ENCODE measurements around the gene ADORA2B.

ADORA2B gene

GRCh38 chr17:15966183-15966878 lies 21.4 kb downstream of the ADORA2B start:
- Histone ChIP-seq H3K9ac (ENCODE audit: low read length) (no peak overlapping the region), H3K4me1 (ENCODE audit: control insufficient read depth, insufficient read depth, low read length) (no peaks in the 10 kb centered on the region), H3K27me3 (ENCODE audit: control insufficient read depth, insufficient read depth, low read length) (no peaks in the 10 kb centered on the region), H3K27ac (ENCODE audit: low read depth, low read length) (no peak overlapping the region), H3K4me3 (ENCODE audit: low read length) (peak overlapping the region; percentile 3), H3K36me3 (ENCODE audit: control insufficient read depth, insufficient read depth, low read length) (no peaks in the 10 kb centered on the region)

GRCh38 chr17:15966879-15967248 lies 21.9 kb downstream of the ADORA2B start:
- H3K36me3 ChIP-seq (ENCODE audit: control insufficient read depth, insufficient read depth, low read length) = no peaks in the 10 kb centered on the region
- no peaks in the 10 kb centered on the region for H3K4me1 ChIP-seq (ENCODE audit: control insufficient read depth, insufficient read depth, low read length)
- no peaks in the 10 kb centered on the region for H3K27me3 ChIP-seq (ENCODE audit: control insufficient read depth, insufficient read depth, low read length)
- no peak overlapping the region for H3K9ac ChIP-seq (ENCODE audit: low read length)
- H3K27ac ChIP-seq (ENCODE audit: low read depth, low read length) = no peak overlapping the region
- peak overlapping the region; percentile 3 for H3K4me3 ChIP-seq (ENCODE audit: low read length)

- no peak overlapping the region for H3K27ac ChIP-seq (ENCODE audit: low read depth, low read length)
- no peak overlapping the region for H3K9ac ChIP-seq (ENCODE audit: low read length)
- no peaks in the 10 kb centered on the region for H3K4me1 ChIP-seq (ENCODE audit: control insufficient read depth, insufficient read depth, low read length)
- no peak overlapping the region for H3K4me3 ChIP-seq (ENCODE audit: low read length)
- no peaks in the 10 kb centered on the region for H3K36me3 ChIP-seq (ENCODE audit: control insufficient read depth, insufficient read depth, low read length)
- H3K27me3 ChIP-seq (ENCODE audit: control insufficient read depth, insufficient read depth, low read length) = no peaks in the 10 kb centered on the region
These were observed 22.9 kb downstream of the ADORA2B start for GRCh38 chr17:15967706-15968399.

- no peak overlapping the region for H3K9ac ChIP-seq (ENCODE audit: low read length)
- H3K4me1 ChIP-seq (ENCODE audit: control insufficient read depth, insufficient read depth, low read length) = no peaks in the 10 kb centered on the region
- H3K36me3 ChIP-seq (ENCODE audit: control insufficient read depth, insufficient read depth, low read length) = no peaks in the 10 kb centered on the region
- H3K4me3 ChIP-seq (ENCODE audit: low read length) = no peak overlapping the region
- no peaks in the 10 kb centered on the region for H3K27me3 ChIP-seq (ENCODE audit: control insufficient read depth, insufficient read depth, low read length)
- no peak overlapping the region for H3K27ac ChIP-seq (ENCODE audit: low read depth, low read length)
These were observed 24.5 kb downstream of the ADORA2B start for GRCh38 chr17:15969463-15969862.

- no peaks in the 10 kb centered on the region for H3K4me1 ChIP-seq (ENCODE audit: control insufficient read depth, insufficient read depth, low read length)
- H3K4me3 ChIP-seq (ENCODE audit: low read length) = no peak overlapping the region
- no peaks in the 10 kb centered on the region for H3K27me3 ChIP-seq (ENCODE audit: control insufficient read depth, insufficient read depth, low read length)
- H3K9ac ChIP-seq (ENCODE audit: low read length) = no peak overlapping the region
- H3K36me3 ChIP-seq (ENCODE audit: control insufficient read depth, insufficient read depth, low read length) = peaks cover 6% of the 10 kb centered on the region
- H3K27ac ChIP-seq (ENCODE audit: low read depth, low read length) = no peak overlapping the region
These were observed 25.6 kb downstream of the ADORA2B start for GRCh38 chr17:15970500-15970899.

- Histone ChIP-seq H3K27ac (ENCODE audit: low read depth, low read length) (no peak overlapping the region), H3K4me3 (ENCODE audit: low read length) (no peak overlapping the region), H3K27me3 (ENCODE audit: control insufficient read depth, insufficient read depth, low read length) (no peaks in the 10 kb centered on the region), H3K9ac (ENCODE audit: low read length) (no peak overlapping the region), H3K36me3 (ENCODE audit: control insufficient read depth, insufficient read depth, low read length) (peaks cover 6% of the 10 kb centered on the region), H3K4me1 (ENCODE audit: control insufficient read depth, insufficient read depth, low read length) (no peaks in the 10 kb centered on the region)
These were observed 26.3 kb downstream of the ADORA2B start for GRCh38 chr17:15971098-15971678.

- Histone ChIP-seq H3K4me1 (ENCODE audit: control insufficient read depth, insufficient read depth, low read length) (no peaks in the 10 kb centered on the region), H3K27ac (ENCODE audit: low read depth, low read length) (no peak overlapping the region), H3K27me3 (ENCODE audit: control insufficient read depth, insufficient read depth, low read length) (no peaks in the 10 kb centered on the region), H3K4me3 (ENCODE audit: low read length) (no peak overlapping the region), H3K36me3 (ENCODE audit: control insufficient read depth, insufficient read depth, low read length) (peaks cover 6% of the 10 kb centered on the region), H3K9ac (ENCODE audit: low read length) (no peak overlapping the region)
These were observed 27.0 kb downstream of the ADORA2B start for GRCh38 chr17:15971882-15972281.

- H3K27me3 ChIP-seq (ENCODE audit: control insufficient read depth, insufficient read depth, low read length) = no peaks in the 10 kb centered on the region
- no peak overlapping the region for H3K9ac ChIP-seq (ENCODE audit: low read length)
- H3K4me1 ChIP-seq (ENCODE audit: control insufficient read depth, insufficient read depth, low read length) = no peaks in the 10 kb centered on the region
- no peak overlapping the region for H3K27ac ChIP-seq (ENCODE audit: low read depth, low read length)
- H3K4me3 ChIP-seq (ENCODE audit: low read length) = no peak overlapping the region
- peaks cover 6% of the 10 kb centered on the region for H3K36me3 ChIP-seq (ENCODE audit: control insufficient read depth, insufficient read depth, low read length)
These were observed 27.6 kb downstream of the ADORA2B start for GRCh38 chr17:15972497-15972951.

- Histone ChIP-seq H3K9ac (ENCODE audit: low read length) (no peak overlapping the region), H3K36me3 (ENCODE audit: control insufficient read depth, insufficient read depth, low read length) (peaks cover 9% of the 10 kb centered on the region), H3K4me3 (ENCODE audit: low read length) (no peak overlapping the region), H3K27ac (ENCODE audit: low read depth, low read length) (no peak overlapping the region), H3K4me1 (ENCODE audit: control insufficient read depth, insufficient read depth, low read length) (no peaks in the 10 kb centered on the region), H3K27me3 (ENCODE audit: control insufficient read depth, insufficient read depth, low read length) (no peaks in the 10 kb centered on the region)
These were observed 28.1 kb downstream of the ADORA2B start for GRCh38 chr17:15973016-15973415.

- Histone ChIP-seq H3K9ac (ENCODE audit: low read length) (no peak overlapping the region), H3K4me3 (ENCODE audit: low read length) (no peak overlapping the region), H3K27me3 (ENCODE audit: control insufficient read depth, insufficient read depth, low read length) (no peaks in the 10 kb centered on the region), H3K27ac (ENCODE audit: low read depth, low read length) (no peak overlapping the region), H3K4me1 (ENCODE audit: control insufficient read depth, insufficient read depth, low read length) (no peaks in the 10 kb centered on the region), H3K36me3 (ENCODE audit: control insufficient read depth, insufficient read depth, low read length) (peaks cover 9% of the 10 kb centered on the region)
These were observed 28.9 kb downstream of the ADORA2B start for GRCh38 chr17:15973834-15974233.

GRCh38 chr17:15977894-15978293 lies 33.0 kb downstream of the ADORA2B start:
- Histone ChIP-seq H3K36me3 (ENCODE audit: control insufficient read depth, insufficient read depth, low read length) (peaks cover 17% of the 10 kb centered on the region), H3K9ac (ENCODE audit: low read length) (no peak overlapping the region), H3K4me1 (ENCODE audit: control insufficient read depth, insufficient read depth, low read length) (no peaks in the 10 kb centered on the region), H3K4me3 (ENCODE audit: low read length) (no peak overlapping the region), H3K27me3 (ENCODE audit: control insufficient read depth, insufficient read depth, low read length) (no peaks in the 10 kb centered on the region), H3K27ac (ENCODE audit: low read depth, low read length) (no peak overlapping the region)

- Histone ChIP-seq H3K27ac (ENCODE audit: low read depth, low read length) (no peak overlapping the region), H3K36me3 (ENCODE audit: control insufficient read depth, insufficient read depth, low read length) (peaks cover 17% of the 10 kb centered on the region), H3K4me3 (ENCODE audit: low read length) (no peak overlapping the region), H3K9ac (ENCODE audit: low read length) (no peak overlapping the region), H3K27me3 (ENCODE audit: control insufficient read depth, insufficient read depth, low read length) (no peaks in the 10 kb centered on the region), H3K4me1 (ENCODE audit: control insufficient read depth, insufficient read depth, low read length) (no peaks in the 10 kb centered on the region)
These were observed 33.7 kb downstream of the ADORA2B start for GRCh38 chr17:15978606-15979005.
